Osteoblast (primary cell): ENCODE results near the gene CLDN5. TPM values are rescaled to one million over a fixed set of nuclear protein-coding genes. Genes with fewer than 3 reads are reported as not detected.

ENCODE experiments used
- DNase-seq: peaks from one replicate; pipeline ENCODE4 v3.0.0; 2011; ENCODE audit warnings: low spot score, mixed read lengths; ENCODE audit not compliant: insufficient read length; ENCODE audit errors: missing footprints
- H2AFZ ChIP-seq: 2 replicates; pipeline ENCODE4 v1.6.0; 2011; ENCODE audit warnings: mild to moderate bottlenecking, low read length
- H3K27ac ChIP-seq: 2 replicates; pipeline ENCODE4 v1.5.1; 2011; ENCODE audit warnings: mild to moderate bottlenecking, low read depth, low read length, moderate library complexity
- H3K27me3 ChIP-seq: 2 replicates; pipeline ENCODE4 v1.6.0; 2012; ENCODE audit warnings: mild to moderate bottlenecking, control low read depth, inconsistent platforms, low read length, moderate library complexity; ENCODE audit not compliant: insufficient read depth
- H3K36me3 ChIP-seq: 2 replicates; pipeline ENCODE4 v1.5.1; 2011; ENCODE audit warnings: mild to moderate bottlenecking, low read length, control low read depth, moderate library complexity; ENCODE audit not compliant: insufficient read depth
- H3K4me1 ChIP-seq: 2 replicates; pipeline ENCODE4 v1.5.1; 2011; ENCODE audit warnings: mild to moderate bottlenecking, low read length, control low read depth, moderate library complexity; ENCODE audit not compliant: insufficient read depth
- H3K4me2 ChIP-seq: 2 replicates; pipeline ENCODE4 v1.6.0; 2011; ENCODE audit warnings: mild to moderate bottlenecking, low read length; ENCODE audit not compliant: insufficient read depth
- H3K4me3 ChIP-seq: fragments of 200-600 bp; sonication (generic); 3 replicates; pipeline ENCODE4 v1.5.1; 2012; ENCODE audit warnings: mild to moderate bottlenecking, low read length, inconsistent platforms; ENCODE audit not compliant: insufficient read depth
- H3K79me2 ChIP-seq: 2 replicates; pipeline ENCODE4 v1.6.0; 2012; ENCODE audit warnings: mild to moderate bottlenecking, low read length, control low read depth, inconsistent platforms; ENCODE audit not compliant: insufficient read depth
- H3K9me3 ChIP-seq: 2 replicates; pipeline ENCODE4 v1.5.1; 2011; ENCODE audit warnings: low read depth, low read length, control low read depth
- H4K20me1 ChIP-seq: 2 replicates; pipeline ENCODE4 v1.6.0; 2012; ENCODE audit warnings: mild to moderate bottlenecking, low read length, control low read depth; ENCODE audit not compliant: insufficient read depth
- CTCF ChIP-seq: IDR thresholded peaks from 2 replicates; pipeline ENCODE4 v1.5.1; 2011; ENCODE audit warnings: mild to moderate bottlenecking, low read depth, low read length, moderate library complexity; ENCODE audit errors: extremely low read depth
- total RNA-seq: library from RNA; depleted of rRNA; stranded (reverse); fragments of >200 nt; gene quantifications from 2 replicates; pipeline ENCODE4 v1.2.3, GENCODE V29; 2012

CLDN5 gene
- total RNA-seq, 1 donor = not detected

- H3K4me1 ChIP-seq = peaks cover 10% of the 10 kb centered on the region
- H3K4me2 ChIP-seq = no peak overlapping the region
- no peak overlapping the region for H3K4me3 ChIP-seq
- no peaks in the 10 kb centered on the region for H4K20me1 ChIP-seq
- DNase-seq = no peak
- no peaks in the 10 kb centered on the region for H3K36me3 ChIP-seq
- no peaks in the 10 kb centered on the region for H3K79me2 ChIP-seq
- TF ChIP-seq CTCF = no peak
- no peaks in the 10 kb centered on the region for H3K27me3 ChIP-seq
- H3K9me3 ChIP-seq = no peaks in the 10 kb centered on the region
- H2AFZ ChIP-seq = no peak overlapping the region
- H3K27ac ChIP-seq = no peak overlapping the region
Measured at GRCh38 chr22:19494001-19494560, 30.1 kb downstream of the CLDN5 start.

GRCh38 chr22:19492504-19493174, 31.6 kb downstream of the CLDN5 start:
- H3K36me3 ChIP-seq = no peaks in the 10 kb centered on the region
- H3K79me2 ChIP-seq = no peaks in the 10 kb centered on the region
- peak overlapping the region; percentile 42 for H3K27ac ChIP-seq
- TF ChIP-seq CTCF = no peak
- H2AFZ ChIP-seq = no peak overlapping the region
- H3K9me3 ChIP-seq = no peaks in the 10 kb centered on the region
- H4K20me1 ChIP-seq = no peaks in the 10 kb centered on the region
- no peaks in the 10 kb centered on the region for H3K27me3 ChIP-seq
- peaks cover 10% of the 10 kb centered on the region for H3K4me1 ChIP-seq
- peak; percentile 25 for DNase-seq
- no peak overlapping the region for H3K4me3 ChIP-seq
- H3K4me2 ChIP-seq = no peak overlapping the region

- peak; percentile 32 for DNase-seq
- Histone ChIP-seq H3K4me1 (no peaks in the 10 kb centered on the region), H2AFZ (no peak overlapping the region), H3K9me3 (no peaks in the 10 kb centered on the region), H3K27me3 (no peaks in the 10 kb centered on the region), H3K4me2 (no peak overlapping the region), H3K4me3 (no peak overlapping the region), H3K36me3 (no peaks in the 10 kb centered on the region), H4K20me1 (no peaks in the 10 kb centered on the region), H3K79me2 (no peaks in the 10 kb centered on the region), H3K27ac (no peak overlapping the region)
- TF ChIP-seq CTCF = no peak
Measured at GRCh38 chr22:19490628-19491230, 33.5 kb downstream of the CLDN5 start.
